H1 (cell line): ENCODE measurements around the gene TCAP.

Source experiments
- RNF2 ChIP-seq: fragments of 200-900, 300-1000 bp; sonication (generic); IDR thresholded peaks from 2 replicates; pipeline ENCODE4 v1.7.1; 2016; ENCODE audit warnings: borderline replicate concordance, low read depth, mild to moderate bottlenecking, antibody characterized with exemption, low read length; ENCODE audit not compliant: poor library complexity, severe bottlenecking; ENCODE audit errors: missing control alignments
- TF ChIP-seq, protein P1 (sequence below), 3 experiments: IDR thresholded peaks; 1 replicate in 2 of 3; 2 replicates in 1 of 3; pipeline versions ENCODE4 v1.5.1 to v1.6.1; 2011; ENCODE audit warnings: low read length in 3 of 3, mild to moderate bottlenecking in 3 of 3, inconsistent platforms in 2 of 3, low read depth in 1 of 3, moderate library complexity in 1 of 3; ENCODE audit not compliant: insufficient read depth in 1 of 3; ENCODE audit errors: control extremely low read depth in 1 of 3

DNA sequence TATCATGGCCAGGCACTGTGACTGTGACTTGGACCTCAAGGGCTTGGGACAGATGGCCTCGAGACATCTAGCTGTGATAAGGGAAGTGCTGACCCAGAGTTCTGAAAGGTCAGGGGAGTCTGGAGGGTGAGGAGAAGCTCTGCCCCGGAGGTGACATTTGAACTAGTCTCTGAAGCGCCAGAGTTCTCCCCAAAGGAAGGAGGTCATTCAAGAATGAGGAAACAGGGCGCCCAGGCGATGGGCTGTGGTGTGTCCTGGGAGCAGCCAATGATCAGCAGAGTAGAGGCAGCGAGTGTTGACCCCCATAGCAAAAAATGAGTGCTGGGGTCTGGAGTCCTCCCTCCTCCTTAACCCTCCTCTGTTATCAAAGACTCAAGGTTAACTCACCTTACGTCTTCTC, 23.3 kb upstream of the TCAP start:
- TF ChIP-seq, protein P1, sequence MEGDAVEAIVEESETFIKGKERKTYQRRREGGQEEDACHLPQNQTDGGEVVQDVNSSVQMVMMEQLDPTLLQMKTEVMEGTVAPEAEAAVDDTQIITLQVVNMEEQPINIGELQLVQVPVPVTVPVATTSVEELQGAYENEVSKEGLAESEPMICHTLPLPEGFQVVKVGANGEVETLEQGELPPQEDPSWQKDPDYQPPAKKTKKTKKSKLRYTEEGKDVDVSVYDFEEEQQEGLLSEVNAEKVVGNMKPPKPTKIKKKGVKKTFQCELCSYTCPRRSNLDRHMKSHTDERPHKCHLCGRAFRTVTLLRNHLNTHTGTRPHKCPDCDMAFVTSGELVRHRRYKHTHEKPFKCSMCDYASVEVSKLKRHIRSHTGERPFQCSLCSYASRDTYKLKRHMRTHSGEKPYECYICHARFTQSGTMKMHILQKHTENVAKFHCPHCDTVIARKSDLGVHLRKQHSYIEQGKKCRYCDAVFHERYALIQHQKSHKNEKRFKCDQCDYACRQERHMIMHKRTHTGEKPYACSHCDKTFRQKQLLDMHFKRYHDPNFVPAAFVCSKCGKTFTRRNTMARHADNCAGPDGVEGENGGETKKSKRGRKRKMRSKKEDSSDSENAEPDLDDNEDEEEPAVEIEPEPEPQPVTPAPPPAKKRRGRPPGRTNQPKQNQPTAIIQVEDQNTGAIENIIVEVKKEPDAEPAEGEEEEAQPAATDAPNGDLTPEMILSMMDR (IDR thresholded peaks at IDR 0.05; ENCODE audit: control extremely low read depth in 1 of 3, insufficient read depth in 1 of 3, low read depth in 1 of 3, low read length in 3 of 3) = no peak
- TF ChIP-seq RNF2 = no peak
